CD4-positive, alpha-beta T cell (primary cell): Measurements from ENCODE around the gene SPC24. TPM values are rescaled to one million over a fixed set of nuclear protein-coding genes. Genes with fewer than 3 reads are reported as not detected.
"Not testable (repeated sequence)": the region's sequence is repeated elsewhere in the genome, so short reads cannot be mapped to it uniquely, and the experiment has no call there.

Source experiments
- ATAC-seq: fragments of 200-7000 bp; cut with Tn5 transposase; one replicate; pipeline ENCODE4 v1.10.0; 2022; ENCODE audit warnings: mild to moderate bottlenecking; ENCODE audit not compliant: poor library complexity
- CTCF ChIA-PET: fragments of 350-600 bp; sonication (Branson Sonifier 250); formaldehyde crosslinking; loops from one replicate; lab custom pipeline; 2021; ENCODE audit warnings: antibody characterized with exemption, inconsistent platforms; lab: Charles Lee
- POLR2A ChIA-PET: fragments of 350-600 bp; sonication (Branson Sonifier 250); formaldehyde crosslinking; loops from one replicate; lab custom pipeline; 2021; ENCODE audit warnings: antibody characterized with exemption, inconsistent platforms; lab: Charles Lee
- DNase-seq, 14 experiments: peaks; one replicate each; pipeline ENCODE4 v3.0.0-alpha.2; 2013 to 2020; ENCODE audit warnings: mixed read lengths in 2 of 14
- H3K27ac ChIP-seq, 2 donors: one replicate each; pipeline versions ENCODE4 v1.5.1 to v1.7.0; 2013; ENCODE audit warnings: low read length in 2 of 2, low read depth in 1 of 2, mild to moderate bottlenecking in 1 of 2
- H3K27me3 ChIP-seq, 2 experiments: 1 replicate in 1 of 2; 2 replicates in 1 of 2; pipeline versions ENCODE4 v1.6.1 to v1.7.0; 2013; ENCODE audit warnings: low read length in 2 of 2, control low read depth in 1 of 2, mild to moderate bottlenecking in 1 of 2, moderate library complexity in 1 of 2; ENCODE audit not compliant: insufficient read depth in 2 of 2, control insufficient read depth in 1 of 2
- H3K36me3 ChIP-seq: one replicate; pipeline ENCODE4 v1.6.1; 2013; ENCODE audit warnings: low read length, control low read depth; ENCODE audit not compliant: insufficient read depth
- H3K4me1 ChIP-seq: one replicate; pipeline ENCODE4 v1.6.1; 2013; ENCODE audit warnings: low read length, control low read depth; ENCODE audit not compliant: insufficient read depth
- H3K4me3 ChIP-seq: one replicate; pipeline ENCODE4 v1.5.1; 2013; ENCODE audit warnings: mild to moderate bottlenecking, low read length, moderate library complexity
- H3K9me3 ChIP-seq, 2 experiments: 1 replicate in 1 of 2; 2 replicates in 1 of 2; pipeline versions ENCODE4 v1.6.1 to v1.7.0; 2013; ENCODE audit warnings: low read length in 2 of 2, mild to moderate bottlenecking in 2 of 2, control low read depth in 1 of 2, moderate library complexity in 1 of 2; ENCODE audit not compliant: control insufficient read depth in 1 of 2, insufficient read depth in 1 of 2
- H3K27ac Mint-ChIP-seq: one replicate; pipeline ENCODE4 v1.8.0; 2020; ENCODE audit warnings: mixed read lengths
- H3K27me3 Mint-ChIP-seq: one replicate; pipeline ENCODE4 v1.8.0; 2021; ENCODE audit warnings: mixed read lengths
- H3K36me3 Mint-ChIP-seq: one replicate; pipeline ENCODE4 v1.8.0; 2021; ENCODE audit warnings: low read depth, mixed read lengths
- H3K4me1 Mint-ChIP-seq: one replicate; pipeline ENCODE4 v1.8.0; 2021; ENCODE audit warnings: low read depth, mixed read lengths
- H3K4me3 Mint-ChIP-seq: one replicate; pipeline ENCODE4 v1.8.0; 2020; ENCODE audit warnings: mild to moderate bottlenecking, mixed read lengths
- H3K9me3 Mint-ChIP-seq: one replicate; pipeline ENCODE4 v1.8.0; 2020; ENCODE audit warnings: mixed read lengths
- intact Hi-C, 2 experiments: fragments of 100-400 bp; cut with DNase I in 1 of 2; cut with micrococcal nuclease in 1 of 2; formaldehyde crosslinking; loops; one replicate each; pipeline versions ENCODE4 v1.15.1 to v1.9.0; 2023 to 2025; cut with DNase I, micrococcal nuclease
- total RNA-seq, 174 experiments: library from RNA in 2 of 174; stranded (reverse) in 2 of 174; gene quantifications; one replicate each; pipeline ENCODE4 v1.2.3 and lab custom pipeline; 2021 to 2026
- TF ChIP-seq, protein P1 (sequence below): fragments of 200-600 bp; IDR thresholded peaks from one replicate; pipeline ENCODE4 v1.8.0; 2022; ENCODE audit warnings: antibody characterized with exemption, mild to moderate bottlenecking

The SPC24 gene
- total RNA-seq, 2 experiments from 2014 or later: 0.59 to 1.5 TPM

DNA sequence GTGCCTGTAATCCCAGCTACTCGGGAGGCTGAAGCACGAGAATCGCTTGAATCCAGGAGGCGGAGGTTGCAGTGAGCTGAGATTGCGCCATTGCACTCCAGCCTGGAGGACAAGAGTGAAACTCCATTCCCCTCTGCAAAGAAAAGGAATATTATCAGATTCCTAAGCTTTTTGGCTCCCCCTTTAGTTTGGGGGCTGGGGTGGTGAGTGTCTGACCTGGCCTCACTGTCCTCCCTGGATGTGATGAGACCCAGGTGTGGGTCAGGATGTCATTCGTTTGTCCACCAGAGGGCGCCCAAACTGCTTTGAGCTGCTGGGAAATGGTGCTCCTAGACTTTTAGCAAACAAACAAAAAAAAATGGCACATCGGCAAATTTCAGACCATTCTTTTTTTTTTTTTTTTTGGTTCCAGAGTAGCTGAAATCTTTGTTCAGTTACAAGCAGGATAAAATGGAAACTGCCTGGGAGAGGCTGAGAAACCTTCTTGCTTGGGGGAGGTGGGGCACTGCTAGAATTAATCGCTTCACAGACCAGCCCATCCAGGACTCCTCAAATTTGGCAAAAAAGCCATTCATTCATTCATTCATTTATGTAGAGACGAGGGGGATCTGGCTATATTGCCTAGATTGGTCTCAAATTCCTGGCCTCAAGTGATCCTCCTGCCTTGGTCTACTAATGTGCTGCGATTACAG is 29.4 kb downstream of the SPC24 start:
- Histone ChIP-seq H3K9me3 (no peaks in the 10 kb centered on the region), H3K27me3 (no peaks in the 10 kb centered on the region), H3K36me3 (peaks cover 56% of the 10 kb centered on the region), H3K27ac (no peak overlapping the region), H3K4me1 (peaks cover 12% of the 10 kb centered on the region), H3K4me3 (no peak overlapping the region)
- H3K4me1 Mint-ChIP-seq: no peaks in the 10 kb centered on the region
- CTCF ChIA-PET: interaction anchor here (0.6 to 2.9 kb wide), 22 partner anchors 9 to 93 kb away, joined by 3 to 38 read pairs (median 5); partner anchors contain the start of genes LDLR and SPC24
- no peaks in the 10 kb centered on the region for H3K27me3 Mint-ChIP-seq
- ATAC-seq (peak; percentile 64), DNase-seq (peak; percentile 65 to 88 (median 74))
- POLR2A ChIA-PET: interaction anchor here (0.7 to 1.2 kb wide), 3 partner anchors 37 to 285 kb away, joined by 3 to 10 read pairs (median 5); partner anchors contain the start of gene LDLR
- no peaks in the 10 kb centered on the region for H3K9me3 Mint-ChIP-seq
- intact Hi-C loops: loop anchor here (1.0 to 5.0 kb wide), 3 partner anchors 34 to 90 kb away; partner anchors contain the start of gene LDLR (in 1 of the 2)
- no peak overlapping the region for H3K4me3 Mint-ChIP-seq
- TF ChIP-seq, protein P1, sequence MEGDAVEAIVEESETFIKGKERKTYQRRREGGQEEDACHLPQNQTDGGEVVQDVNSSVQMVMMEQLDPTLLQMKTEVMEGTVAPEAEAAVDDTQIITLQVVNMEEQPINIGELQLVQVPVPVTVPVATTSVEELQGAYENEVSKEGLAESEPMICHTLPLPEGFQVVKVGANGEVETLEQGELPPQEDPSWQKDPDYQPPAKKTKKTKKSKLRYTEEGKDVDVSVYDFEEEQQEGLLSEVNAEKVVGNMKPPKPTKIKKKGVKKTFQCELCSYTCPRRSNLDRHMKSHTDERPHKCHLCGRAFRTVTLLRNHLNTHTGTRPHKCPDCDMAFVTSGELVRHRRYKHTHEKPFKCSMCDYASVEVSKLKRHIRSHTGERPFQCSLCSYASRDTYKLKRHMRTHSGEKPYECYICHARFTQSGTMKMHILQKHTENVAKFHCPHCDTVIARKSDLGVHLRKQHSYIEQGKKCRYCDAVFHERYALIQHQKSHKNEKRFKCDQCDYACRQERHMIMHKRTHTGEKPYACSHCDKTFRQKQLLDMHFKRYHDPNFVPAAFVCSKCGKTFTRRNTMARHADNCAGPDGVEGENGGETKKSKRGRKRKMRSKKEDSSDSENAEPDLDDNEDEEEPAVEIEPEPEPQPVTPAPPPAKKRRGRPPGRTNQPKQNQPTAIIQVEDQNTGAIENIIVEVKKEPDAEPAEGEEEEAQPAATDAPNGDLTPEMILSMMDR: peak; percentile 82
- no peak overlapping the region for H3K27ac Mint-ChIP-seq
- H3K36me3 Mint-ChIP-seq: peaks cover 34% of the 10 kb centered on the region

DNA sequence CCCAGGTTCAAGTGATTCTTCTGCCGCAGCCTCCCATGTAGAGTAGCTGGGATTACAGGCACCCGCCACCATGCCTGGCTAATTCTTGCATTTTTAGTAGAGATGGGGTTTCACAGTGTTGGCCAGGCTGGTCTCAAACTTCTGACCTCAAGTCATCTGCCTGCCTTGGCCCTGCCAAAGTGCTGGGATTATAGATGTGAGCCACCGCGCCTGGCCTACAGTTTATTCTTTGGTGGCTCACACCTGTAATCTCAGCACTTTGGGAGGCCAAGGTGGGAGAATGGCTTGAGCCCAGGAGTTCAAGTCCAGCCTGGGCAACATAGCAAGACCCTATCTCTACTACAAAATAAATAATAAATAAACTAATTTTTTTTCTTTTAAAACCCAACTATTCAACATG is 31.4 kb downstream of the SPC24 start:
- H3K4me3 Mint-ChIP-seq, H3K27me3 ChIP-seq, H3K4me1 Mint-ChIP-seq, H3K27me3 Mint-ChIP-seq, ATAC-seq, H3K27ac Mint-ChIP-seq, CTCF ChIA-PET, POLR2A ChIA-PET, H3K9me3 ChIP-seq, H3K4me1 ChIP-seq, H3K9me3 Mint-ChIP-seq, DNase-seq, H3K27ac ChIP-seq, H3K4me3 ChIP-seq, intact Hi-C loops: not testable (repeated sequence)
- H3K36me3 ChIP-seq: peaks cover 57% of the 10 kb centered on the region
- H3K36me3 Mint-ChIP-seq: peaks cover 33% of the 10 kb centered on the region

DNA sequence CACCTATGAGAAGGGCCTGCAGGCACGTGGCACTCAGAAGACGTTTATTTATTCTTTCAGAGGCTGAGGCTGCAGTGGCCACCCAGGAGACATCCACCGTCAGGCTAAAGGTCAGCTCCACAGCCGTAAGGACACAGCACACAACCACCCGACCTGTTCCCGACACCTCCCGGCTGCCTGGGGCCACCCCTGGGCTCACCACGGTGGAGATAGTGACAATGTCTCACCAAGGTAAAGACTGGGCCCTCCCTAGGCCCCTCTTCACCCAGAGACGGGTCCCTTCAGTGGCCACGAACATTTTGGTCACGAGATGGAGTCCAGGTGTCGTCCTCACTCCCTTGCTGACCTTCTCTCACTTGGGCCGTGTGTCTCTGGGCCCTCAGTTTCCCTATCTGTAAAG is 32.5 kb downstream of the SPC24 start:
- no peaks in the 10 kb centered on the region for H3K9me3 Mint-ChIP-seq
- no peaks in the 10 kb centered on the region for H3K4me1 Mint-ChIP-seq
- no peaks in the 10 kb centered on the region for H3K27me3 Mint-ChIP-seq
- ChIA-PET POLR2A (no interaction called here), CTCF (no interaction called here)
- Histone ChIP-seq H3K4me3 (no peak overlapping the region), H3K27ac (no peak overlapping the region), H3K4me1 (peaks cover 8% of the 10 kb centered on the region), H3K27me3 (no peaks in the 10 kb centered on the region), H3K9me3 (no peaks in the 10 kb centered on the region), H3K36me3 (peaks cover 57% of the 10 kb centered on the region)
- ATAC-seq: no peak
- intact Hi-C loops: no loop called here
- H3K27ac Mint-ChIP-seq: no peak overlapping the region
- TF ChIP-seq, protein P1: no peak
- peaks cover 37% of the 10 kb centered on the region for H3K36me3 Mint-ChIP-seq
- no peak overlapping the region for H3K4me3 Mint-ChIP-seq
- no peak for DNase-seq

DNA sequence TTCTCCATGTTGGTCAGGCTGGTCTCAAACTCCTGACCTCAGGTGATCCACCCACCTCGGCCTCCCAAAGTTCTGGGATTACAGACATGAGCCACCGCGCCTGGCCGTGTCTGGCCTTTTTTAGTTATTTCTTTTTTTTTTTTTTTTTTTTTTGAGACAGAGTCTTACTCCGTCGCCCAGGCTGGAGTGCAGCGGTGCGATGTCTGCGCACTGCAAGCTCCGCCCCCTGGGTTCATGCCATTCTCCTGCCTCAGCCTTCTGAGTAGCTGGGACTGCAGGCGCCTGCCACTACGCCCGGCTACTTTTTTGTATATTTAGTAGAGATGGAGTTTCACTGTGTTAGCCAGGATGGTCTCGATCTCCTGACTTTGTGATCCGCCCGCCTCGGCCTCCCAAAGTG is 33.6 kb downstream of the SPC24 start:
- H3K4me3 ChIP-seq, CTCF ChIA-PET, H3K27me3 Mint-ChIP-seq, H3K9me3 Mint-ChIP-seq, H3K27ac ChIP-seq, H3K27me3 ChIP-seq, POLR2A ChIA-PET, H3K4me1 ChIP-seq, H3K9me3 ChIP-seq, H3K4me3 Mint-ChIP-seq, intact Hi-C loops, H3K27ac Mint-ChIP-seq, ATAC-seq, DNase-seq, H3K4me1 Mint-ChIP-seq: not testable (repeated sequence)
- peaks cover 45% of the 10 kb centered on the region for H3K36me3 Mint-ChIP-seq
- peaks cover 54% of the 10 kb centered on the region for H3K36me3 ChIP-seq
